ENCODE measurements around the gene EPB41L2.

GRCh38 chr6:130831607-130832006 is 231.4 kb downstream of the EPB41L2 start:
- TF ChIP-seq, protein P1, sequence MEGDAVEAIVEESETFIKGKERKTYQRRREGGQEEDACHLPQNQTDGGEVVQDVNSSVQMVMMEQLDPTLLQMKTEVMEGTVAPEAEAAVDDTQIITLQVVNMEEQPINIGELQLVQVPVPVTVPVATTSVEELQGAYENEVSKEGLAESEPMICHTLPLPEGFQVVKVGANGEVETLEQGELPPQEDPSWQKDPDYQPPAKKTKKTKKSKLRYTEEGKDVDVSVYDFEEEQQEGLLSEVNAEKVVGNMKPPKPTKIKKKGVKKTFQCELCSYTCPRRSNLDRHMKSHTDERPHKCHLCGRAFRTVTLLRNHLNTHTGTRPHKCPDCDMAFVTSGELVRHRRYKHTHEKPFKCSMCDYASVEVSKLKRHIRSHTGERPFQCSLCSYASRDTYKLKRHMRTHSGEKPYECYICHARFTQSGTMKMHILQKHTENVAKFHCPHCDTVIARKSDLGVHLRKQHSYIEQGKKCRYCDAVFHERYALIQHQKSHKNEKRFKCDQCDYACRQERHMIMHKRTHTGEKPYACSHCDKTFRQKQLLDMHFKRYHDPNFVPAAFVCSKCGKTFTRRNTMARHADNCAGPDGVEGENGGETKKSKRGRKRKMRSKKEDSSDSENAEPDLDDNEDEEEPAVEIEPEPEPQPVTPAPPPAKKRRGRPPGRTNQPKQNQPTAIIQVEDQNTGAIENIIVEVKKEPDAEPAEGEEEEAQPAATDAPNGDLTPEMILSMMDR (IDR thresholded peaks at IDR 0.05): no peak
- TF ChIP-seq POLR2A (IDR thresholded peaks at IDR 0.05) (no peak), POLR2AphosphoS5 (IDR thresholded peaks at IDR 0.05) (peak in 2 of 4 donors; percentile 53 to 54)
